ENCODE measurements around the gene C10orf90. TPM values are rescaled to one million over a fixed set of nuclear protein-coding genes. Genes with fewer than 3 reads are reported as not detected.

Gene C10orf90
- polyA plus RNA-seq, 6 donors from 2014 or later: not detected

GRCh38 chr10:126639084-126639483 is 31.4 kb downstream of the C10orf90 start:
- no peak overlapping the region for H3K27ac Mint-ChIP-seq
- DNase-seq (no peak), ATAC-seq (ENCODE audit: low read depth in 2 of 2) (no peak)
- H3K9me3 Mint-ChIP-seq: peaks cover 0 to 7% (median 3%) of the 10 kb centered on the region in 7 donors
- no peak overlapping the region for H3K4me3 Mint-ChIP-seq
- H3K4me1 Mint-ChIP-seq: peaks cover 0 to 4% (median 0%) of the 10 kb centered on the region in 3 donors
- no peaks in the 10 kb centered on the region for H3K36me3 Mint-ChIP-seq
- peaks cover 0 to 3% (median 0%) of the 10 kb centered on the region in 3 donors for H3K27me3 Mint-ChIP-seq

GRCh38 chr10:126638542-126638941 is 32.0 kb downstream of the C10orf90 start:
- no peak overlapping the region for H3K4me3 Mint-ChIP-seq
- H3K4me1 Mint-ChIP-seq: peaks cover 0 to 4% (median 0%) of the 10 kb centered on the region in 3 donors
- no peak overlapping the region for H3K27ac Mint-ChIP-seq
- DNase-seq: no peak
- H3K27me3 Mint-ChIP-seq: peaks cover 0 to 3% (median 0%) of the 10 kb centered on the region in 3 donors
- ATAC-seq (ENCODE audit: low read depth in 2 of 2): no peak
- no peaks in the 10 kb centered on the region for H3K36me3 Mint-ChIP-seq
- H3K9me3 Mint-ChIP-seq: peaks cover 0 to 7% (median 3%) of the 10 kb centered on the region in 7 donors

- peaks cover 0 to 2% (median 0%) of the 10 kb centered on the region in 3 donors for H3K4me1 Mint-ChIP-seq
- DNase-seq (no peak), ATAC-seq (ENCODE audit: low read depth in 2 of 2) (no peak)
- no peak overlapping the region for H3K4me3 Mint-ChIP-seq
- no peaks in the 10 kb centered on the region for H3K36me3 Mint-ChIP-seq
- peaks cover 0 to under 1% (median 0%) of the 10 kb centered on the region in 3 donors for H3K27me3 Mint-ChIP-seq
- H3K9me3 Mint-ChIP-seq: peaks cover 0 to 3% (median under 1%) of the 10 kb centered on the region in 7 donors
- peak overlapping the region in 1 of 6 donors; percentile 53 for H3K27ac Mint-ChIP-seq
Measured at GRCh38 chr10:126637501-126637900, 33.0 kb downstream of the C10orf90 start.

- peaks cover 0 to 5% (median 0%) of the 10 kb centered on the region in 3 donors for H3K27me3 Mint-ChIP-seq
- ATAC-seq (ENCODE audit: low read depth in 2 of 2) (no peak), DNase-seq (no peak)
- H3K36me3 Mint-ChIP-seq: no peaks in the 10 kb centered on the region
- H3K9me3 Mint-ChIP-seq: peaks cover 0 to 3% (median 0%) of the 10 kb centered on the region in 7 donors
- no peak overlapping the region for H3K4me3 Mint-ChIP-seq
- no peaks in the 10 kb centered on the region for H3K4me1 Mint-ChIP-seq
- no peak overlapping the region for H3K27ac Mint-ChIP-seq
Measured at GRCh38 chr10:126634911-126635310, 35.6 kb downstream of the C10orf90 start.

DNA sequence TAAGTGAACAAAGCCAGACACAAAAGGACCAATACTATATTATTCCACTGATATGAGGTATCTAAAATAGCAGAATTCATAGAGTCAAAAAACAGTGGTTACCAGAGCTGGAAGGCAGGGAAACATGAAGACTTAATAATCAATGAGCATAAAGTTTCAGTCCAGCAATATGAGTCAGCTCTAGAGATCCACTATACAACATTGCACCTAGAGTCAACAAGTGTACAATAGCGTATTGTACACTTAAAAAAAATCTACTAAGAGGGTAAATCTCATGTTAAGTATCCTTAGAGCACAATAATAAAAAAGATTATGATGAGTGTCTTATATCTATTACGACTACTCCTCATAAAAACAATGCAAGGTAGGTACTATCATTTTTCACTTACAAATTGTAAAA is 36.1 kb downstream of the C10orf90 start:
- H3K4me3 Mint-ChIP-seq: no peak overlapping the region

DNA sequence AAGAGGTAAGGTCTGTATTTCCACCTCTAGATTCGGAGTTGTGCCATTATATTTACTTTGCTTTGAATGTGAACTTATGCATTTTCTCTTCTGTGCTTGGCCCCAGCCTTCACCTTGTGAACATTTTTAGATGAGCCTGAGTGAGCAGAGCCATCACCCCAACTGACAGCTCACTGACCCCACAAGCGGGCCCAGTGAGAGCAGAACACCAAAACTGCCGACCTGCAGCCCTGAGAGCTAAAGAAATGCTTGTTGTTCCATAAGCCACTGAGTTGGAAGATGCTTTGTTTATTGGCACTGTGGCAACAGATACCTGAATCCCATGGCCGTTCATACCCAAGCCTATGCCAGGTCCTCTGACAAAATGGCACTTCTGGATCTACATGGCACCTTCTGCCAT is 37.8 kb downstream of the C10orf90 start:
- Mint-ChIP-seq H3K27ac (no peak overlapping the region), H3K9me3 (peaks cover 0 to 4% (median 0%) of the 10 kb centered on the region in 7 donors), H3K36me3 (no peaks in the 10 kb centered on the region), H3K4me1 (no peaks in the 10 kb centered on the region), H3K27me3 (peaks cover 0 to 5% (median 0%) of the 10 kb centered on the region in 3 donors), H3K4me3 (no peak overlapping the region)
- ATAC-seq (ENCODE audit: low read depth in 2 of 2) (no peak), DNase-seq (no peak)

More for the DNA sequence above, 36.1 kb downstream of the C10orf90 start:
- Mint-ChIP-seq H3K27ac (no peak overlapping the region), H3K36me3 (no peaks in the 10 kb centered on the region), H3K27me3 (peaks cover 0 to 5% (median 0%) of the 10 kb centered on the region in 3 donors), H3K9me3 (peaks cover 0 to 3% (median 0%) of the 10 kb centered on the region in 7 donors), H3K4me1 (no peaks in the 10 kb centered on the region)
- DNase-seq (no peak), ATAC-seq (ENCODE audit: low read depth in 2 of 2) (no peak)

- H3K27ac Mint-ChIP-seq: no peak overlapping the region
- ATAC-seq (ENCODE audit: low read depth in 2 of 2): no peak
- DNase-seq: no peak
- H3K27me3 Mint-ChIP-seq: peaks cover 0 to 5% (median 0%) of the 10 kb centered on the region in 3 donors
- H3K36me3 Mint-ChIP-seq: no peaks in the 10 kb centered on the region
- no peak overlapping the region for H3K4me3 Mint-ChIP-seq
- no peaks in the 10 kb centered on the region for H3K4me1 Mint-ChIP-seq
- H3K9me3 Mint-ChIP-seq: peaks cover 0 to 4% (median 0%) of the 10 kb centered on the region in 7 donors
Measured at GRCh38 chr10:126629925-126630624, 40.4 kb downstream of the C10orf90 start.

DNA sequence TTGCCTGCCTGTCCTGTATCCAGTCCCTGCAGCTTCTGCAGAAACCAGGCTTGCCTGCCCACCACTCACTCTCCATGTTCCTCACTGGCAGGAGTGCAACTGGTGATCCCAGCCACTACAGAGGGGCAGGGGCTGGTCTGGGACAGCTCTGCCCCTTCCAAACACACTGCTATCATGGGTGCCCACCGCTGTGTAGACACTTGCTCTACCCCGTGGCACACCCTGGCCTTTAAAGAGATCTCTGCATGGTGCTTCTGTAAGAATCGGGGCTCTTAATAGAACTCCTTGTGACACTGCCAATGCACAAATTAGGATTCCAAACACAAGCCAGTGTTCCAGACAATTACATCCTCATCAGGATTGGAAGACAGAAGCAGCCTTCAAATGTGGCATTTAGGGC is 41.7 kb downstream of the C10orf90 start:
- H3K27ac Mint-ChIP-seq: no peak overlapping the region
- H3K27me3 Mint-ChIP-seq: peaks cover 0 to 5% (median 0%) of the 10 kb centered on the region in 3 donors
- no peaks in the 10 kb centered on the region for H3K36me3 Mint-ChIP-seq
- ATAC-seq (ENCODE audit: low read depth in 2 of 2) (no peak), DNase-seq (no peak)
- no peaks in the 10 kb centered on the region for H3K4me1 Mint-ChIP-seq
- H3K4me3 Mint-ChIP-seq: no peak overlapping the region
- H3K9me3 Mint-ChIP-seq: peaks cover 0 to 4% (median 0%) of the 10 kb centered on the region in 7 donors

DNA sequence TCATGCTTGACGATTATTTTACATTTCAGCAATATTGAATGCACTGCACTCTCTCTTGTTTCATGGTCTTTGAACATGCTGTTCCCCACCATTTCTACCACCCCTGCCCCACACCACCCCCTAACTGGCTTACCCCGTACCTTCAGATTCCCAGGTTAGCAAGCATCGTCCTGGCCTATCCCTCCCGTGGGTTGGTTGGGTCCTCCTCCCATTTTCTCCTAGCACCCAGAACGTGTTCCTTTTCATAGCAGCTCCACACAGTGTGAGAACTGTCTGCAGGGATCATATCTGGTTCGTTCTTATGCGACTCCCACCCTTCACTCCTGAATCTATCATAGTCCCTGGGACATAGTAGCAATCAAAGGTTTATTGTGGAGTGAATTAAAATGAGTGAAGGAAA is 48.6 kb downstream of the C10orf90 start:
- ATAC-seq (ENCODE audit: low read depth in 2 of 2): no peak
- Mint-ChIP-seq H3K9me3 (peaks cover 0 to 4% (median 0%) of the 10 kb centered on the region in 7 donors), H3K36me3 (no peaks in the 10 kb centered on the region), H3K4me1 (no peaks in the 10 kb centered on the region), H3K27me3 (peaks cover 0 to 11% (median 0%) of the 10 kb centered on the region in 3 donors), H3K27ac (no peak overlapping the region), H3K4me3 (no peak overlapping the region)
- no peak for DNase-seq

DNA sequence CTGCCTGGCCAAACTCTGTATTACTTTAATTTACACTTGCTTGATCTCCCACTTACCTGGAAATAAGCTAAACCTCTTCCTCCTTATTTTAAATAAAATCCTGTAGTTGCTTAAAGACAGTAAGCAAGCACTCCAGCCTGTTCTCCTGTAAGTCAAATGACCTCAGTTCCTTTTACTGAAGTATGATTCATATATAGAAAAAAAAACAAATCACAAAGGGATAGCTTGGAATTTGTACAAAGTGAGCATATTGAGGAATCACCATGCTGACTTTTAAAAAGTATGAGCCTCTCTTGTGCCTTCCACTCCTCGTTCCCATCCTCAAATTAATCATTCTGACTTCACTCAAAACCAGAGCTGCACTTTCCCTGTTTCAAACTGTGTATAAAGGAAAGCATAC is 52.0 kb downstream of the C10orf90 start:
- ATAC-seq (ENCODE audit: low read depth in 2 of 2) (no peak), DNase-seq (no peak)
- Mint-ChIP-seq H3K9me3 (peaks cover 0 to 7% (median 0%) of the 10 kb centered on the region in 7 donors), H3K27me3 (peaks cover 0 to 11% (median 0%) of the 10 kb centered on the region in 3 donors), H3K4me1 (no peaks in the 10 kb centered on the region), H3K36me3 (no peaks in the 10 kb centered on the region), H3K27ac (no peak overlapping the region), H3K4me3 (no peak overlapping the region)

- Mint-ChIP-seq H3K9me3 (peaks cover 0 to 7% (median 0%) of the 10 kb centered on the region in 7 donors), H3K4me1 (no peaks in the 10 kb centered on the region), H3K27me3 (peaks cover 0 to 11% (median 0%) of the 10 kb centered on the region in 3 donors), H3K27ac (no peak overlapping the region), H3K36me3 (no peaks in the 10 kb centered on the region), H3K4me3 (no peak overlapping the region)
- ATAC-seq (ENCODE audit: low read depth in 2 of 2) (no peak), DNase-seq (no peak)
Measured at GRCh38 chr10:126617733-126618132, 52.8 kb downstream of the C10orf90 start.

GRCh38 chr10:126617208-126617607 is 53.3 kb downstream of the C10orf90 start:
- no peak overlapping the region for H3K27ac Mint-ChIP-seq
- H3K4me3 Mint-ChIP-seq: no peak overlapping the region
- DNase-seq (no peak), ATAC-seq (ENCODE audit: low read depth in 2 of 2) (no peak)
- peaks cover 0 to 7% (median 0%) of the 10 kb centered on the region in 7 donors for H3K9me3 Mint-ChIP-seq
- H3K4me1 Mint-ChIP-seq: no peaks in the 10 kb centered on the region
- H3K36me3 Mint-ChIP-seq: no peaks in the 10 kb centered on the region
- peaks cover 0 to 11% (median 0%) of the 10 kb centered on the region in 3 donors for H3K27me3 Mint-ChIP-seq

DNA sequence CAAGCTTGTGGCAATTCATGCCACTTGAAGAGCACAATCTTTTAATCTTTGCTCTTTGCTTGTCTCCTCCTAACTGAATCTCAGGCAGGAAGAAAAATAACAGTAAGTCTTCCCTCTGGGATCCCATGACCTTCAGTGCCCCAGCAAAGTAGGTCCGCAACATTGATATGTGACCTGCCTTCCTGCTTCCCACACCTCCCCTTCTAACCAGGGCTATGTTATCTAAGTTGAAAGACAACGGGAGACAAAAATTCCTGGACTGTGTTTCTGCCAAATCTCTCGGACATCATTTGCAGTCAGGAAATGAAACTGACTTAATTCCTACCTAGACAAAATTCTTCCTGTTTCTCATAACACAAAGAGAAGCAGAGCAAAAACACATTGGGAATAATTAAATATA is 53.8 kb downstream of the C10orf90 start:
- no peaks in the 10 kb centered on the region for H3K4me1 Mint-ChIP-seq
- no peak for ATAC-seq (ENCODE audit: low read depth in 2 of 2)
- H3K9me3 Mint-ChIP-seq: peaks cover 0 to 7% (median 0%) of the 10 kb centered on the region in 7 donors
- no peak overlapping the region for H3K4me3 Mint-ChIP-seq
- DNase-seq: no peak
- no peaks in the 10 kb centered on the region for H3K36me3 Mint-ChIP-seq
- H3K27ac Mint-ChIP-seq: no peak overlapping the region
- peaks cover 0 to 7% (median 0%) of the 10 kb centered on the region in 3 donors for H3K27me3 Mint-ChIP-seq

DNA sequence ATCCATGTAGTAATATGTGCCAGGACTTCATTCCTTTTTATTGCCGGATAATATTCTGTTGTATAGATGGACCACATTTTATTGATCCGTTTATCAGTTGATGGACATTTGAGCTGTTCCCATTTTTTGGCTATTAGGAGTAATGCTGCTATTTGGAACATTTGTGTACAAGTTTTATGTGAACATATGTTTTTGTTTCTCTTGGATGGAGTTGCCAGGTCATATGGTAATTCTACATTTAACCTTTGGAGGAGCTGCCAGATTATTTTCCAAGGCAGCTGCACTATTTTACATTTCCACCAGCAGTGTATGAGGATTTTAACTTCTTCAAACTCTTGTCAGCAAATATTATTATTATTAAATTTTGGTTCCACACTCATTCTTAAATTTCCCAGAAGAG is 59.2 kb downstream of the C10orf90 start:
- peaks cover 0 to 7% (median 2%) of the 10 kb centered on the region in 7 donors for H3K9me3 Mint-ChIP-seq
- no peak for ATAC-seq (ENCODE audit: low read depth in 2 of 2)
- no peak overlapping the region for H3K27ac Mint-ChIP-seq
- no peaks in the 10 kb centered on the region for H3K27me3 Mint-ChIP-seq
- no peaks in the 10 kb centered on the region for H3K36me3 Mint-ChIP-seq
- H3K4me3 Mint-ChIP-seq: no peak overlapping the region
- no peak for DNase-seq
- no peaks in the 10 kb centered on the region for H3K4me1 Mint-ChIP-seq
